ENCODE data around the gene CRYBG1.

CRYBG1 gene

DNA sequence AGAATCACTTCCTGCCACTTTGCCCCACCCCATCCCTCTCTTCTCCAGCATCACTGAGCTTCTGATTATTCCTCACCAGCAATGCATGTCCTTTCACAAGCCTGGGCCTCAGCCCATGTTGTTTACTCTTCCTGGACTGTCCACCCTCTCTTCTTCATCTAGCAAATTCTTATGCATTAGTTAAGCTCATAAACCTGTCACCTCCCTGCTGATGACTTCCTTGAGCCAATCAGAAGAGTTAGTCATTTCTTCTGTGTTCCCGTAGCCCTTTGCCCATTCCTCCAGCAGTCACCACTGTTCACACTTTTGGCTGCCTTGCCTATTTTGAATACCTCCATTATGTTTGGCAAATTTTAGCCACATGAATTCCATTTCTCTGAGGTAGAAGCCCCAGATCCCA, 4.1 kb upstream of the CRYBG1 start:
- TF ChIP-seq, protein P1, sequence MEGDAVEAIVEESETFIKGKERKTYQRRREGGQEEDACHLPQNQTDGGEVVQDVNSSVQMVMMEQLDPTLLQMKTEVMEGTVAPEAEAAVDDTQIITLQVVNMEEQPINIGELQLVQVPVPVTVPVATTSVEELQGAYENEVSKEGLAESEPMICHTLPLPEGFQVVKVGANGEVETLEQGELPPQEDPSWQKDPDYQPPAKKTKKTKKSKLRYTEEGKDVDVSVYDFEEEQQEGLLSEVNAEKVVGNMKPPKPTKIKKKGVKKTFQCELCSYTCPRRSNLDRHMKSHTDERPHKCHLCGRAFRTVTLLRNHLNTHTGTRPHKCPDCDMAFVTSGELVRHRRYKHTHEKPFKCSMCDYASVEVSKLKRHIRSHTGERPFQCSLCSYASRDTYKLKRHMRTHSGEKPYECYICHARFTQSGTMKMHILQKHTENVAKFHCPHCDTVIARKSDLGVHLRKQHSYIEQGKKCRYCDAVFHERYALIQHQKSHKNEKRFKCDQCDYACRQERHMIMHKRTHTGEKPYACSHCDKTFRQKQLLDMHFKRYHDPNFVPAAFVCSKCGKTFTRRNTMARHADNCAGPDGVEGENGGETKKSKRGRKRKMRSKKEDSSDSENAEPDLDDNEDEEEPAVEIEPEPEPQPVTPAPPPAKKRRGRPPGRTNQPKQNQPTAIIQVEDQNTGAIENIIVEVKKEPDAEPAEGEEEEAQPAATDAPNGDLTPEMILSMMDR (IDR thresholded peaks at IDR 0.05; ENCODE audit: borderline replicate concordance, control extremely low read depth, extremely low read depth, insufficient read depth, missing control alignments), result no peak
- DNase-seq (ENCODE audit: low spot score), result no peak
- in situ Hi-C loops (cut with MboI; ENCODE audit: low sequenced_read_pairs, unreplicated experiment), result no loop called here

DNA sequence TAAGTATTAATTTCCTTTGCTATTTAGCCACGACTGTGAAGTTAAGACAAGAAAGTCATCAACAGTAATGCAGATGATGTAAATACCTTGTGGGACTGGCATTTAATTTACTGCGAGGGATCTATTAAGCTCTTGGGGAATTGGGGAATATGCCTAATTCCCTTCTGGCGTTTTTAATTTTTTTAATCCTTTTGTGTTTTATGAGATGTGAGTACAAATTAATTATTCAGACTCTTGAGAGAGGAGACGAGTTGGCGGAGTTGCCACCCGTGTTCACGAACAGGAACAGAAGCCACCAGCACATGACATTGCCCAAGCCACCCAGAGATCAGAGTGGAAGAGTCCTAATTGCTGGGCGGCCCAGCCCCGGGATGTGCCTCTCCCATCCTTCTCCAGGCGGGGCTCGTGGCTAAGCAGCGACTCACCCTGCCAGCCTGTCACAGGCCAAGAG, 533 bp upstream of the CRYBG1 start:
- no peak for DNase-seq (ENCODE audit: low spot score)

DNA sequence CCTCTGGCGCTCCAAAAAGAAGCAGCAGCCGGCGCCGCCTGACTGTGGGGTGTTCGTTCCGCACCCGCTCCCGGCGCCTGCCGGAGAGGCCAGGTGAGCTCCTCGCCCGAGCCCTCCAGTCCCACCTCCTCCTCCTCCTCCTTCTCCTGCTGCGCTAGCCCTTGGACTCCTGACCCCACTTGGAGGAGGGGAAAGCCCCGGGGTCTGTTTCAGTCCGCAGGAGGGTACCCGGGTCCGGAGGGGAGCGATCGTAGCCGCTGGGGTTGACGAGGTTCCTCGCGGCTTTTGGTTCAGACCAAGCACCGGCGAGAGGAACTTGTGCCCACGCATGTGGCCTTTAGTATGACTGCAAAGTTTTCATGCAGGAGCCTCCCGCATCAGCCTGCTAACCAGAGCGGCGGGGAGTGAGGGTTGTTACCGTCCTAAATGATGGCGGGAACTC, 493 bp downstream of the CRYBG1 start:
- in situ Hi-C loops (cut with MboI; ENCODE audit: low sequenced_read_pairs, unreplicated experiment), result no loop called here
- TF ChIP-seq, protein P1 (IDR thresholded peaks at IDR 0.05; ENCODE audit: borderline replicate concordance, control extremely low read depth, extremely low read depth, insufficient read depth, missing control alignments), result no peak
- peak; percentile 64 for DNase-seq (ENCODE audit: low spot score)

More for the DNA sequence above, 533 bp upstream of the CRYBG1 start:
- in situ Hi-C loops (cut with MboI; ENCODE audit: low sequenced_read_pairs, unreplicated experiment), result no loop called here
- TF ChIP-seq, protein P1 (IDR thresholded peaks at IDR 0.05; ENCODE audit: borderline replicate concordance, control extremely low read depth, extremely low read depth, insufficient read depth, missing control alignments), result no peak

DNA sequence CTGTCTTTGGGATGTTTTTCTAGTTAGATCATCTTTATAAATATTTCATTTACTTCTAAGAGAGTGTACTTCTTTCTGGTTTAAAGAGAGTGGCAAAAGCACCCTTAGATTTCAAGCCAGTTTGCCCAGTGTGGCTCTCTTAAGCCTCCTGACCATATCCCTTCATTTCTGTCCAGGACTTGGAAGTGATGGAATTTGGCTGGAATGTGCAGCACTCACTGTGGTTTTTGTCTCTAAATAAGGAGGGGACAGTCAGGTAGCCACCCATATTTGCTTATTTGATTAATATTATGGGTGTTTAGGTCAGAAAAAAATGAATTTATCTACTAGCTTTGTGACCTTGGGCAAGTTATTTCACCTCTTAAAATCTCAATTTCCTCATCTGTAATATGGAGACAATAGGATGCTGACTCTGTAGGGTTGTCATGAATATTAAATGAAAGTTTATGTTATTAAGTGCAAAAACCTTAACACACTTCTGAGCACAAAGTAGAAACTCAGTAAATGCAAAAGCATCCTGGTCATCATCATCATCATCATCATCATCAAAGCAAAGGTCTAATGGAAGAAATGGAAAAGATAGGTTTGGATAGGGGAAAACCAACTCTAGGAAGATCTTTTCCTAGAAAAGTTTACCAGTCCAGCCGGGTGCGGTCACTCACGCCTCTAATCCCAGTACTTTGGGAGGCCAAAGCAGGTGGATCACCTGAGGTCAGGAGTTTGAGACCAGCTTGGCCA, 3.1 kb downstream of the CRYBG1 start:
- TF ChIP-seq, protein P1 (IDR thresholded peaks at IDR 0.05; ENCODE audit: borderline replicate concordance, control extremely low read depth, extremely low read depth, insufficient read depth, missing control alignments), result no peak
- in situ Hi-C loops (cut with MboI; ENCODE audit: low sequenced_read_pairs, unreplicated experiment), result no loop called here
- no peak for DNase-seq (ENCODE audit: low spot score)

DNA sequence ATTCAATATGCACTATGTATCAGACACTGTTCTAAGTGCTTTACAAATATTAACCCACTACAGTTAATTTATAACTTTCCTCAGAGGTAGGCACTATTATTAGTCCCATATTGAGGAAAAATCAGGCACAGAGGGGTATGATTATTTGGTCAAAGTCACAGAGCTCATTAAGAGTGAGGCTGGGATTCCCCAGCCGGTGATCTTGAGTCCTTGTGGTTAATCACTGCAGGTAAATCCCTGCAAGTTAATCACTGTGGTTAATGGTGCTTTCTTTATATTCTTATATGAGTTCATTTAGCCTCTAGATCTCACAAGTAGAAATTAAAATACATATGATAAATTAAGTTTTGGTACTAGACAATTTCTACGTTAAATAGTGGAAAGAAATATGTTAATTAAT, 9.2 kb downstream of the CRYBG1 start:
- TF ChIP-seq, protein P1 (IDR thresholded peaks at IDR 0.05; ENCODE audit: borderline replicate concordance, control extremely low read depth, extremely low read depth, insufficient read depth, missing control alignments), result no peak
- in situ Hi-C loops (cut with MboI; ENCODE audit: low sequenced_read_pairs, unreplicated experiment), result no loop called here
- DNase-seq (ENCODE audit: low spot score), result no peak

DNA sequence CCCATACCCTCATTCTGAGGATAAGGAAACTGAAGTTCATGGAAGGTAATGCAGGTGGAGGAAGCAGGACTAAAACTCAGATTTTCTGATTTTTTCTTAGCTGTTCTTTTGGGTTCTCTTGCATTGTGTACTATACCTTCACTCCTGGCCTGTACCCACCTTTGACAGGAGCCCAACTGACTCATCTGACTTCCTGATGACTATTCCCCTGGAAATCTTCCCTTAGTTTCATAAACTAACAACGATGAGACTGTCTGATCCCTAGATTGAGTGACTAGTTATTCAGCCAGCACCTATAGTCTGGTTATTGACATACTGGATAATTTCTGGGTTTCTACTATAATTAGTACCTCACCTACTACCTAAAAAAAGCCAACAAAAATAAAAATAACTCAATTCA, 10.1 kb downstream of the CRYBG1 start:
- in situ Hi-C loops (cut with MboI; ENCODE audit: low sequenced_read_pairs, unreplicated experiment), result no loop called here
- TF ChIP-seq, protein P1 (IDR thresholded peaks at IDR 0.05; ENCODE audit: borderline replicate concordance, control extremely low read depth, extremely low read depth, insufficient read depth, missing control alignments), result no peak
- no peak for DNase-seq (ENCODE audit: low spot score)

All from GM13976 (cell line).